ENCODE data around the gene TNS2.

TNS2 gene

DNA sequence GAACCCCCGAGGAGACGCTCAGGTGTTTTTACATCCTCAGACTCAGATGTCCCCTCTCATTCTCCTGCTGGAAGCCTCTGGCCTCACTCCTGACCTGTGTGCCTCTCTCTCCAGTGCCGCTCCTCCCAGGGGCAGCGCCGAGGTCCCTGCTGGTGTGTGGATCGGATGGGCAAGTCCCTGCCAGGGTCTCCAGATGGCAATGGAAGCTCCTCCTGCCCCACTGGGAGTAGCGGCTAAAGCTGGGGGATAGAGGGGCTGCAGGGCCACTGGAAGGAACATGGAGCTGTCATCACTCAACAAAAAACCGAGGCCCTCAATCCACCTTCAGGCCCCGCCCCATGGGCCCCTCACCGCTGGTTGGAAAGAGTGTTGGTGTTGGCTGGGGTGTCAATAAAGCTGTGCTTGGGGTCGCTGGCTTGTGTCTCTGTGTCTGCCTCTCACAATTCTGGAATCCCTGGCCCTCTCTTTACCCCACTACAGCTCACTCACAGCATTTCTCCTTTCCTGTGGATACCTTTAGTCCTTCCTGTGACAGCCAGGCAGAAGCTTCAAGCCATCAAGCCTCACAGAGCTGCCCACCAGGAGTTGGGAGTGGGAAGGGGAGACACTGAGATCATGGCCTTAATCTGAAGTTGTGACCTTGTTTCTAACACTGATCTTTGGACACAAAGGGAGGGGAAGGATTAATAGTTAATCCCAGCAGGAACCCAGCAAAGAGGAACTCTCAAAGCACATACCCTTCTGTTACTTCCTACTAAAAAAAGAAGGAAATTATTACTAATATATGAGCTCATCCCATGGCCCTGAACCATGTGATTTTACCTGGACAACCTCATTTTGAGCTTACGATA, 52.3 kb downstream of the TNS2 start:
- TF ChIP-seq, protein P1, sequence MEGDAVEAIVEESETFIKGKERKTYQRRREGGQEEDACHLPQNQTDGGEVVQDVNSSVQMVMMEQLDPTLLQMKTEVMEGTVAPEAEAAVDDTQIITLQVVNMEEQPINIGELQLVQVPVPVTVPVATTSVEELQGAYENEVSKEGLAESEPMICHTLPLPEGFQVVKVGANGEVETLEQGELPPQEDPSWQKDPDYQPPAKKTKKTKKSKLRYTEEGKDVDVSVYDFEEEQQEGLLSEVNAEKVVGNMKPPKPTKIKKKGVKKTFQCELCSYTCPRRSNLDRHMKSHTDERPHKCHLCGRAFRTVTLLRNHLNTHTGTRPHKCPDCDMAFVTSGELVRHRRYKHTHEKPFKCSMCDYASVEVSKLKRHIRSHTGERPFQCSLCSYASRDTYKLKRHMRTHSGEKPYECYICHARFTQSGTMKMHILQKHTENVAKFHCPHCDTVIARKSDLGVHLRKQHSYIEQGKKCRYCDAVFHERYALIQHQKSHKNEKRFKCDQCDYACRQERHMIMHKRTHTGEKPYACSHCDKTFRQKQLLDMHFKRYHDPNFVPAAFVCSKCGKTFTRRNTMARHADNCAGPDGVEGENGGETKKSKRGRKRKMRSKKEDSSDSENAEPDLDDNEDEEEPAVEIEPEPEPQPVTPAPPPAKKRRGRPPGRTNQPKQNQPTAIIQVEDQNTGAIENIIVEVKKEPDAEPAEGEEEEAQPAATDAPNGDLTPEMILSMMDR (IDR thresholded peaks at IDR 0.05; ENCODE audit: poor library complexity, severe bottlenecking): no peak
- ATAC-seq (ENCODE audit: low read depth) (no peak), DNase-seq (ENCODE audit: low spot score) (no peak)
- H3K4me1 ChIP-seq (ENCODE audit: insufficient read depth, poor library complexity, severe bottlenecking): peaks cover 11% of the 10 kb centered on the region
- no peaks in the 10 kb centered on the region for H3K27me3 ChIP-seq (ENCODE audit: insufficient read depth, poor library complexity, severe bottlenecking)
- no peak overlapping the region for H3K4me3 ChIP-seq (ENCODE audit: severe bottlenecking)
- H3K27ac ChIP-seq (ENCODE audit: poor library complexity, severe bottlenecking): no peak overlapping the region
- H3K9me3 ChIP-seq (ENCODE audit: severe bottlenecking): no peaks in the 10 kb centered on the region
- peaks cover 16% of the 10 kb centered on the region for H3K36me3 ChIP-seq (ENCODE audit: low read depth)

GRCh38 chr12:53102883-53103807, 53.3 kb downstream of the TNS2 start, which contains the start of gene SOAT2:
SOAT2 (plus strand) TSS chr12:53103486; CDS start chr12:53103578, 92 bp downstream.
- Histone ChIP-seq H3K9me3 (ENCODE audit: severe bottlenecking) (no peaks in the 10 kb centered on the region), H3K4me1 (ENCODE audit: insufficient read depth, poor library complexity, severe bottlenecking) (peaks cover 10% of the 10 kb centered on the region), H3K27me3 (ENCODE audit: insufficient read depth, poor library complexity, severe bottlenecking) (no peaks in the 10 kb centered on the region), H3K4me3 (ENCODE audit: severe bottlenecking) (no peak within 1 kb of the TSS), H3K27ac (ENCODE audit: poor library complexity, severe bottlenecking) (no peak within 1 kb of the TSS), H3K36me3 (ENCODE audit: low read depth) (peaks cover 16% of the 10 kb centered on the region)
- DNase-seq (ENCODE audit: low spot score) (no peak), ATAC-seq (ENCODE audit: low read depth) (no peak)
- TF ChIP-seq, protein P1 (IDR thresholded peaks at IDR 0.05; ENCODE audit: poor library complexity, severe bottlenecking): no peak

DNA sequence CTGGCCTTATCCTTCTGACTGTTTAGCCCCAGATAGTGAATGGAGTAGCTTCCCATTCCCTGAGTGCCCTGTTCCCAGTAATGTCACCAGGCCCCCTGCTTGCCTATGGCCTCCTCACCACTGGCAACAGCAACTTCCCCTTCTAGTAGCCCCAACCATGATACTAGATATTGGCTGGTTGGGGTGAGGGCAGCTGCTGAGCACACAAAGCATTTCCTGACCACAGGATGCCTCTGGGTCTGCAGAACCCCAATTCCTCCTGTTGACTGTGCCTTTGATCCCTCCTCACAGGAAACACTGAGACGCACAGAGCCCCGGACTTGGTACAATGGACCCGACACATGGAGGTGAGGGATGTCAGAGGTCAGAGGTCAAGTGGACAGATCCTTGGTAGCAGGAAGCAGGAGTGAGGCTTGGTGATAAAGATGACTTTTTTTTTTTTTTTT, 54.0 kb downstream of the TNS2 start:
- ATAC-seq (ENCODE audit: low read depth) (no peak), DNase-seq (ENCODE audit: low spot score) (no peak)
- no peaks in the 10 kb centered on the region for H3K9me3 ChIP-seq (ENCODE audit: severe bottlenecking)
- TF ChIP-seq, protein P1 (IDR thresholded peaks at IDR 0.05; ENCODE audit: poor library complexity, severe bottlenecking): no peak
- no peak overlapping the region for H3K27ac ChIP-seq (ENCODE audit: poor library complexity, severe bottlenecking)
- H3K27me3 ChIP-seq (ENCODE audit: insufficient read depth, poor library complexity, severe bottlenecking): no peaks in the 10 kb centered on the region
- no peak overlapping the region for H3K4me3 ChIP-seq (ENCODE audit: severe bottlenecking)
- peaks cover 16% of the 10 kb centered on the region for H3K36me3 ChIP-seq (ENCODE audit: low read depth)
- peaks cover 9% of the 10 kb centered on the region for H3K4me1 ChIP-seq (ENCODE audit: insufficient read depth, poor library complexity, severe bottlenecking)

DNA sequence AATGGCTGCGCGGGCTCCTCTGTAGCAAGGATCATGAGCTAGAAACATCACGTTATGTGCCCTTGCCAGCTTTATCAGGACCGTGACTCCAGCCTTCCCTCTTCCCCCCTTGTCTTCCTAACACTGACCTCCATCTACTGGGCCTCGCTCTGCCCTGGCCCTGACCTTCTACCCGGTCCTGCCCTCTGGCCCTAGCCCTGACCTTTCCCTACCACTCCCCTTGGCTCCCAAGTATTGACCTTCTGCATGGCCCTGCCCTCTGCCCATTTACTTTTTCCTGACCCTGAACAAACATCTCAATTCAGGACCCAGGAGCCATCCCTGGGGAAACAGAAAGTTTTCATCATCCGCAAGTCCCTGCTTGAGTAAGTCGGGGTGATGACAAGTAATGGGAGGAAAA, 55.4 kb downstream of the TNS2 start:
- no peaks in the 10 kb centered on the region for H3K27me3 ChIP-seq (ENCODE audit: insufficient read depth, poor library complexity, severe bottlenecking)
- no peaks in the 10 kb centered on the region for H3K9me3 ChIP-seq (ENCODE audit: severe bottlenecking)
- no peak overlapping the region for H3K4me3 ChIP-seq (ENCODE audit: severe bottlenecking)
- H3K27ac ChIP-seq (ENCODE audit: poor library complexity, severe bottlenecking): no peak overlapping the region
- peaks cover 10% of the 10 kb centered on the region for H3K36me3 ChIP-seq (ENCODE audit: low read depth)
- TF ChIP-seq, protein P1 (IDR thresholded peaks at IDR 0.05; ENCODE audit: poor library complexity, severe bottlenecking): no peak
- ATAC-seq (ENCODE audit: low read depth): no peak
- H3K4me1 ChIP-seq (ENCODE audit: insufficient read depth, poor library complexity, severe bottlenecking): no peaks in the 10 kb centered on the region
- DNase-seq (ENCODE audit: low spot score): no peak
